HFFc6 (cell line): Measurements from ENCODE around the gene PRTFDC1. TPM values are rescaled to one million over a fixed set of nuclear protein-coding genes. Genes with fewer than 3 reads are reported as not detected.

Source experiments
- DNase-seq: peaks from one replicate; pipeline ENCODE4 v3.0.0-alpha.2; 2018
- H3K27ac Mint-ChIP-seq: 2 replicates; pipeline ENCODE4 v1.8.0; 2020; ENCODE audit warnings: mild to moderate bottlenecking, mixed read lengths
- H3K27me3 Mint-ChIP-seq: 2 replicates; pipeline ENCODE4 v1.8.0; 2021; ENCODE audit warnings: mild to moderate bottlenecking, moderate library complexity, mixed read lengths; ENCODE audit not compliant: insufficient read depth
- H3K36me3 Mint-ChIP-seq: 2 replicates; pipeline ENCODE4 v1.8.0; 2021; ENCODE audit warnings: low read depth, mixed read lengths
- H3K4me1 Mint-ChIP-seq: 2 replicates; pipeline ENCODE4 v1.8.0; 2020; ENCODE audit warnings: low read depth, mixed read lengths
- H3K4me3 Mint-ChIP-seq: 2 replicates; pipeline ENCODE4 v1.8.0; 2020; ENCODE audit warnings: mild to moderate bottlenecking, moderate library complexity, mixed read lengths
- H3K9me3 Mint-ChIP-seq: 2 replicates; pipeline ENCODE4 v1.8.0; 2020; ENCODE audit warnings: mild to moderate bottlenecking, mixed read lengths
- CTCF ChIP-seq: fragments of 200-600 bp; sonication (generic); IDR thresholded peaks from 2 replicates; pipeline ENCODE4 v1.5.0; 2021; ENCODE audit warnings: antibody characterized with exemption, mild to moderate bottlenecking
- total RNA-seq, 6 experiments: library from RNA; stranded (reverse); fragmentation: NEBNext Ultra II Directional; extraction: Animal tissue kit (Norgen Biotek cat#: 25700); gene quantifications; 2 replicates in 1 of 6; 3 replicates in 5 of 6; pipeline ENCODE4 v1.2.3, GENCODE V29; 2021

The PRTFDC1 gene
- total RNA-seq, 6 experiments from 2014 or later, result 16.2 to 32.6 (median 29.0) TPM

- peak; percentile 20 for DNase-seq
- TF ChIP-seq CTCF, result no peak
- Mint-ChIP-seq H3K27ac (peak overlapping the region; percentile 24), H3K27me3 (no peaks in the 10 kb centered on the region), H3K4me3 (peak overlapping the region; percentile 4), H3K9me3 (no peaks in the 10 kb centered on the region), H3K4me1 (peaks cover 72% of the 10 kb centered on the region), H3K36me3 (0 out of 2 replicates have a peak, but pooled peaks cover 6% of the 10 kb centered on the region)
Observed at GRCh38 chr10:24897326-24897926, 55.0 kb downstream of the PRTFDC1 start.

- no peak for TF ChIP-seq CTCF
- Mint-ChIP-seq H3K4me3 (peak overlapping the region; percentile 57), H3K36me3 (0 out of 2 replicates have a peak, but pooled peaks cover 6% of the 10 kb centered on the region), H3K27ac (peak overlapping the region; percentile 85), H3K27me3 (no peaks in the 10 kb centered on the region), H3K9me3 (no peaks in the 10 kb centered on the region), H3K4me1 (peaks cover 77% of the 10 kb centered on the region)
- no peak for DNase-seq
Observed at GRCh38 chr10:24894728-24895127, 57.7 kb downstream of the PRTFDC1 start.

- Mint-ChIP-seq H3K4me1 (peaks cover 80% of the 10 kb centered on the region), H3K36me3 (0 out of 2 replicates have a peak, but pooled peaks cover 6% of the 10 kb centered on the region), H3K4me3 (peak overlapping the region; percentile 57), H3K27ac (peak overlapping the region; percentile 85), H3K9me3 (no peaks in the 10 kb centered on the region), H3K27me3 (no peaks in the 10 kb centered on the region)
- peak; percentile 83 for DNase-seq
- TF ChIP-seq CTCF, result no peak
Observed at GRCh38 chr10:24894309-24894708, 58.1 kb downstream of the PRTFDC1 start.

GRCh38 chr10:24893127-24893526 is 59.3 kb downstream of the PRTFDC1 start:
- no peak for DNase-seq
- Mint-ChIP-seq H3K9me3 (no peaks in the 10 kb centered on the region), H3K36me3 (no peaks in the 10 kb centered on the region), H3K4me3 (no peak overlapping the region), H3K27ac (no peak overlapping the region), H3K4me1 (peaks cover 74% of the 10 kb centered on the region), H3K27me3 (no peaks in the 10 kb centered on the region)
- TF ChIP-seq CTCF, result no peak

- Mint-ChIP-seq H3K27ac (no peak overlapping the region), H3K9me3 (no peaks in the 10 kb centered on the region)
- DNase-seq, result peak; percentile 85
Observed at GRCh38 chr10:24891823-24892222, 60.6 kb downstream of the PRTFDC1 start.

More at GRCh38 chr10:24891823-24892222, 60.6 kb downstream of the PRTFDC1 start:
- no peak for TF ChIP-seq CTCF
- peaks cover 61% of the 10 kb centered on the region for H3K4me1 Mint-ChIP-seq
- H3K4me3 Mint-ChIP-seq, result no peak overlapping the region
- no peaks in the 10 kb centered on the region; the same call in 1 of the 2 replicates for H3K36me3 Mint-ChIP-seq
- H3K27me3 Mint-ChIP-seq, result no peaks in the 10 kb centered on the region
